GM23338 (cell line): ENCODE results near the gene ERC2. TPM values are rescaled to one million over a fixed set of nuclear protein-coding genes. Genes with fewer than 3 reads are reported as not detected.

Experiments used
- ATAC-seq: fragments of 200-7000 bp; cut with Tn5 transposase; 3 replicates; pipeline ENCODE4 v1.9.1; 2020
- DNase-seq: peaks from one replicate; pipeline ENCODE4 v3.0.0-alpha.2; 2015; ENCODE audit warnings: low spot score
- H2AFZ ChIP-seq: fragments of 200-600 bp; sonication (generic); 2 replicates; pipeline ENCODE4 v1.8.0; 2016; ENCODE audit warnings: antibody characterized with exemption, mild to moderate bottlenecking, moderate library complexity
- H3F3A ChIP-seq: fragments of 200-600 bp; sonication (generic); replicated peaks from 2 replicates; pipeline ENCODE4 v1.8.0; 2017; ENCODE audit warnings: antibody characterized with exemption, mixed run types, low read depth
- H3K27ac ChIP-seq: fragments of 200-600 bp; sonication (generic); 2 replicates; pipeline ENCODE4 v1.6.1; 2016; ENCODE audit warnings: low read depth
- H3K27me3 ChIP-seq: fragments of 200-600 bp; sonication (generic); 2 replicates; pipeline ENCODE4 v1.8.0; 2016; ENCODE audit warnings: mild to moderate bottlenecking, mixed run types, moderate library complexity; ENCODE audit not compliant: insufficient read depth
- H3K36me3 ChIP-seq: fragments of 200-600 bp; sonication (generic); 2 replicates; pipeline ENCODE4 v1.8.0; 2016; ENCODE audit warnings: mild to moderate bottlenecking; ENCODE audit not compliant: insufficient read depth
- H3K4me1 ChIP-seq: fragments of 200-600 bp; sonication (generic); 2 replicates; pipeline ENCODE4 v1.8.0; 2016; ENCODE audit warnings: mild to moderate bottlenecking, moderate library complexity; ENCODE audit not compliant: insufficient read depth
- H3K4me2 ChIP-seq: fragments of 200-600 bp; sonication (generic); 2 replicates; pipeline ENCODE4 v1.7.1; 2017; ENCODE audit warnings: mixed run types
- H3K4me3 ChIP-seq: fragments of 200-600 bp; sonication (generic); 2 replicates; pipeline ENCODE4 v1.6.1; 2016; ENCODE audit warnings: mixed run types
- H3K79me2 ChIP-seq: fragments of 200-600 bp; sonication (generic); replicated peaks from 2 replicates; pipeline ENCODE4 v1.8.0; 2017; ENCODE audit warnings: mild to moderate bottlenecking; ENCODE audit not compliant: insufficient read depth
- H3K9me2 ChIP-seq: fragments of 200-600 bp; sonication (generic); 2 replicates; pipeline ENCODE4 v1.8.0; 2017; ENCODE audit not compliant: insufficient read depth
- H4K20me1 ChIP-seq: fragments of 200-600 bp; sonication (generic); replicated peaks from 2 replicates; pipeline ENCODE4 v1.8.0; 2017; ENCODE audit warnings: mild to moderate bottlenecking; ENCODE audit not compliant: insufficient read depth
- H3K27ac Mint-ChIP-seq: 2 replicates; pipeline ENCODE4 v1.8.0; 2020; ENCODE audit warnings: inconsistent platforms, mild to moderate bottlenecking, moderate library complexity, mixed read lengths
- H3K27me3 Mint-ChIP-seq: 3 replicates; pipeline ENCODE4 v1.8.0; 2022; ENCODE audit warnings: low read depth, mild to moderate bottlenecking, moderate library complexity, mixed read lengths, inconsistent platforms; ENCODE audit not compliant: insufficient read depth, poor library complexity
- H3K36me3 Mint-ChIP-seq: 3 replicates; pipeline ENCODE4 v1.8.0; 2021; ENCODE audit warnings: low read depth, mild to moderate bottlenecking, inconsistent platforms, moderate library complexity, mixed read lengths
- H3K4me1 Mint-ChIP-seq: 3 replicates; pipeline ENCODE4 v1.8.0; 2020; ENCODE audit warnings: mild to moderate bottlenecking, inconsistent platforms, mixed read lengths
- H3K4me3 Mint-ChIP-seq: 3 replicates; pipeline ENCODE4 v1.8.0; 2021; ENCODE audit warnings: moderate library complexity, mild to moderate bottlenecking, inconsistent platforms, mixed read lengths
- H3K9me3 Mint-ChIP-seq: 3 replicates; pipeline ENCODE4 v1.8.0; 2020; ENCODE audit warnings: moderate library complexity, mild to moderate bottlenecking, inconsistent platforms, mixed read lengths
- ETS1 ChIP-seq: IDR thresholded peaks from 2 replicates; pipeline ENCODE4 v1.6.1; 2016; ENCODE audit warnings: antibody characterized with exemption
- EZH2phosphoT487 ChIP-seq: fragments of 200-600 bp; sonication (generic); IDR thresholded peaks from one replicate; pipeline ENCODE4 v1.8.1; 2018; ENCODE audit warnings: antibody characterized with exemption; ENCODE audit not compliant: unreplicated experiment
- JUNB ChIP-seq: IDR thresholded peaks from one replicate; pipeline ENCODE4 v1.6.1; 2016; ENCODE audit warnings: antibody characterized with exemption; ENCODE audit not compliant: unreplicated experiment
- REST ChIP-seq: IDR thresholded peaks from one replicate; pipeline ENCODE4 v1.6.1; 2018; ENCODE audit warnings: antibody characterized with exemption; ENCODE audit not compliant: unreplicated experiment
- STAT1 ChIP-seq: IDR thresholded peaks from one replicate; pipeline ENCODE4 v1.6.1; 2016; ENCODE audit warnings: antibody characterized with exemption; ENCODE audit not compliant: unreplicated experiment
- ZNF114 ChIP-seq: fragments of 250-450 bp; sonication (Bioruptor Pico); IDR thresholded peaks from 2 replicates; pipeline ENCODE4 v1.5.0; 2020; ENCODE audit warnings: mild to moderate bottlenecking, moderate library complexity
- ZNF331 ChIP-seq: fragments of 250-450 bp; sonication (Bioruptor Pico); IDR thresholded peaks from 2 replicates; pipeline ENCODE4 v1.5.0; 2020; ENCODE audit warnings: low read depth, mild to moderate bottlenecking, moderate library complexity
- polyA plus RNA-seq: library from polyadenylated mRNA; unstranded; fragments of >200 nt; fragmentation: Nextera tagmentation; extraction: Ambion mirVana; gene quantifications from 2 replicates; pipeline ENCODE4 v1.2.1, GENCODE V29; 2016
- total RNA-seq: library from RNA; depleted of rRNA; stranded (reverse); fragments of >200 nt; shearing (Covaris generic); gene quantifications from 2 replicates; pipeline ENCODE4 v1.2.3, GENCODE V29; 2014
- TF ChIP-seq, protein P1 (sequence below), 2 experiments: fragments of 200-600 bp in 1 of 2; sonication (generic) in 1 of 2; conservative IDR thresholded peaks; 2 replicates each; pipeline versions ENCODE4 v1.5.1 to v1.6.1; 2016 to 2017; ENCODE audit warnings: antibody characterized with exemption in 2 of 2, low read depth in 2 of 2, mild to moderate bottlenecking in 2 of 2, moderate library complexity in 1 of 2

The ERC2 gene
- total and polyA plus RNA-seq, 2 experiments from 2014 or later: 11.8 to 13.7 TPM

GRCh38 chr3:55480911-55481743 is 987.1 kb downstream of the ERC2 start (continued):
- TF ChIP-seq ETS1: 0 out of 2 replicates have a peak, but pooled peaks have one; percentile 6

DNA sequence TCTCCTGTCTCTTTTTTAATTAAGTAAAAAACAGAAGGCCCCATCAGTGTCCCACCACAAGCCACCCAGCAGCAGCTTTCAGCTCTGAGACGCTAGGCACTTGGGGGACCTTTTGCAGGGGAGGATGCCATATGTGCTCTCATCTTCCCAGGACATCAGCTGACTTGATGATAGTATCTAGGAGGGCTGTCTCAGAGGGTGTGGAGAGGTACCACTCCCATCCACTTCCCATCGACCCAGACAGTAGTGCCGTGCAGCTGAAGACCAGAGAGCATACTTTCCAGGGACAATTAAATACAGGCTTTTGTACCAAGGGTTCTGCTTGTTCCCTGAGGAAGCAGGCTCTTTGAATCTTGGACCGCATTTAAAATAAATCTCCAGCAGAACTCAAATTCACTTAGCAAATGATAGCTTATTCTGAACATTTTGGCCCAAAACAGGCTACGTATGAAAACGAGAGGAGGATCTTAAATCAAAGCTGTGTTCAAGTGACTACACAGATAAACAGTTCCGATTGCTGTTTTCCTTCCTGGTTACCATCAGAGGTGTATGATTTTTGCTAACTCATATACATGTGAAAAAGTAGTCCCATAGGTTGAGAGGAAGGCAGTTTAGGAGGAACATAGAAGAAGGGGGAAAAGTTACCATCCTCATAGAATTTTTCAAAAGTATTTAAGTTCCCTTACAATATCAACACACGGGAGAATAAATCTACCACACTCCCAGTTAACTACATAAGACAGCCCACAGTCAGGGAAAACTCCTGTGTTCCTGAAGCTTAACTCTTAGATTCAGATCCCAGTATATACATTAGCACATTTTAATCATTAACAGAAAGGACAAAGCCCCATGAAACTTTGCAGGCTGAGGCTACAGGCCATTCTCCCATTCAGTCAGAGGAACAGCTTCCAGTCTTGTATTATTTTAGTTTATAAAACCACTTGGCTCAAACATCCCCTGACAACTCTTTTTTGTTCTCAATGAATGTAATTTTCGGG is 990.7 kb downstream of the ERC2 start:
- H3K27ac Mint-ChIP-seq: no peak overlapping the region
- H2AFZ ChIP-seq: no peak overlapping the region
- H3K27me3 Mint-ChIP-seq: peaks cover 59% of the 10 kb centered on the region
- H4K20me1 ChIP-seq: no peaks in the 10 kb centered on the region; the same call in 1 of the 2 replicates
- no peak overlapping the region for H3K4me3 ChIP-seq
- peaks cover 33% of the 10 kb centered on the region for H3K4me1 ChIP-seq
- no peaks in the 10 kb centered on the region for H3K36me3 ChIP-seq
- no peak overlapping the region for H3K4me2 ChIP-seq
- H3F3A ChIP-seq: peaks cover 9% of the 10 kb centered on the region; the same call in 1 of the 2 replicates
- H3K36me3 Mint-ChIP-seq: no peaks in the 10 kb centered on the region
- no peaks in the 10 kb centered on the region for H3K79me2 ChIP-seq
- peaks cover 98% of the 10 kb centered on the region for H3K27me3 ChIP-seq
- H3K4me1 Mint-ChIP-seq: peaks cover 15% of the 10 kb centered on the region
- H3K9me3 Mint-ChIP-seq: no peaks in the 10 kb centered on the region; the same call in 2 of the 3 replicates
- no peaks in the 10 kb centered on the region for H3K9me2 ChIP-seq
- DNase-seq: no peak
- no peak for ATAC-seq
- no peak overlapping the region for H3K27ac ChIP-seq
- no peak overlapping the region for H3K4me3 Mint-ChIP-seq
- TF ChIP-seq, protein P1, sequence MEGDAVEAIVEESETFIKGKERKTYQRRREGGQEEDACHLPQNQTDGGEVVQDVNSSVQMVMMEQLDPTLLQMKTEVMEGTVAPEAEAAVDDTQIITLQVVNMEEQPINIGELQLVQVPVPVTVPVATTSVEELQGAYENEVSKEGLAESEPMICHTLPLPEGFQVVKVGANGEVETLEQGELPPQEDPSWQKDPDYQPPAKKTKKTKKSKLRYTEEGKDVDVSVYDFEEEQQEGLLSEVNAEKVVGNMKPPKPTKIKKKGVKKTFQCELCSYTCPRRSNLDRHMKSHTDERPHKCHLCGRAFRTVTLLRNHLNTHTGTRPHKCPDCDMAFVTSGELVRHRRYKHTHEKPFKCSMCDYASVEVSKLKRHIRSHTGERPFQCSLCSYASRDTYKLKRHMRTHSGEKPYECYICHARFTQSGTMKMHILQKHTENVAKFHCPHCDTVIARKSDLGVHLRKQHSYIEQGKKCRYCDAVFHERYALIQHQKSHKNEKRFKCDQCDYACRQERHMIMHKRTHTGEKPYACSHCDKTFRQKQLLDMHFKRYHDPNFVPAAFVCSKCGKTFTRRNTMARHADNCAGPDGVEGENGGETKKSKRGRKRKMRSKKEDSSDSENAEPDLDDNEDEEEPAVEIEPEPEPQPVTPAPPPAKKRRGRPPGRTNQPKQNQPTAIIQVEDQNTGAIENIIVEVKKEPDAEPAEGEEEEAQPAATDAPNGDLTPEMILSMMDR (conservative IDR thresholded peaks at IDR 0.05; ENCODE audit: low read depth in 2 of 2): no peak
- TF ChIP-seq REST: no peak
- no peak for TF ChIP-seq JUNB
- TF ChIP-seq ZNF331 (CRISPR knock-in tag): no peak
- no peak for TF ChIP-seq ETS1
- no peak for TF ChIP-seq STAT1
- TF ChIP-seq EZH2phosphoT487: no peak
- TF ChIP-seq ZNF114 (CRISPR knock-in tag): no peak
